Esophagus muscularis mucosa (tissue), 4 donors: ENCODE measurements around the gene TSPAN16.

Experiments used
- CTCF ChIP-seq, 3 experiments: fragments of 200-600 bp in 2 of 3; fragments of 450-650 bp in 1 of 3; sonication (generic) in 2 of 3; IDR thresholded peaks; one replicate each; pipeline ENCODE4 v1.5.1; 2017 to 2019; ENCODE audit warnings: antibody characterized with exemption in 3 of 3, mild to moderate bottlenecking in 2 of 3, moderate library complexity in 1 of 3
- EP300 ChIP-seq: sonication (generic); formaldehyde crosslinking; IDR thresholded peaks from one replicate; pipeline ENCODE4 v1.6.1; 2017; ENCODE audit warnings: antibody characterized with exemption
- POLR2A ChIP-seq: fragments of 450-650 bp; IDR thresholded peaks from one replicate; pipeline ENCODE4 v1.6.1; 2017; ENCODE audit warnings: antibody characterized with exemption, moderate library complexity, mild to moderate bottlenecking, low read depth
- POLR2AphosphoS5 ChIP-seq, 2 donors: sonication (generic); formaldehyde crosslinking; IDR thresholded peaks; one replicate each; pipeline ENCODE4 v1.6.1; 2017; ENCODE audit warnings: antibody characterized with exemption in 2 of 2

DNA sequence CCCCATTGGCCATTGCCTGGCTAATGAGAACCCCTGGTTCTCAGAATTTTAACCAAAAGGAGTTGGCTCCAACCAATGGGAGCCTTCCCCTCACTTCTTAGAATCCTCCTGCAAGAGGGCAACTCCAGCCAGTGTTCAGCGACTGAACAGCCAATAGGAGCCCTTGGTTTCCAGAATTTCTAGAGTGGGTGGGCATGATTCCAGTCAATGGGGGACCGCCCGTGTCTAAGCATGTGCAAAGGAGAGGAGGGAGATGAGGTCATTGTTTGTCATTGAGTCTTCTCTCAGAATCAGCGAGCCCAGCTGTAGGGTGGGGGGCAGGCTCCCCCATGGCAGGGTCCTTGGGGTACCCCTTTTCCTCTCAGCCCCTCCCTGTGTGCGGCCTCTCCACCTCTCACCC is 69.0 kb downstream of the TSPAN16 start:
- no peak for TF ChIP-seq CTCF (IDR thresholded peaks at IDR 0.05)
- no peak for TF ChIP-seq POLR2AphosphoS5 (IDR thresholded peaks at IDR 0.05)
- TF ChIP-seq POLR2A = no peak
- TF ChIP-seq EP300 = no peak
